ENCODE results near the gene UCN2.
A peak's percentile ranks its signal among the peaks of the same experiment; 100 is the strongest.

UCN2 gene, protein sequence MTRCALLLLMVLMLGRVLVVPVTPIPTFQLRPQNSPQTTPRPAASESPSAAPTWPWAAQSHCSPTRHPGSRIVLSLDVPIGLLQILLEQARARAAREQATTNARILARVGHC

GRCh38 chr3:48563382-48563918 is at the start of gene UCN2:
Gene UCN2 (minus strand): TSS chr3:48563781. CDS start chr3:48563124, 657 bp downstream.
- FAIRE-seq: no peak
- no peak for DNase-seq (ENCODE audit: extremely low spot score, insufficient read length, low read depth)

DNA sequence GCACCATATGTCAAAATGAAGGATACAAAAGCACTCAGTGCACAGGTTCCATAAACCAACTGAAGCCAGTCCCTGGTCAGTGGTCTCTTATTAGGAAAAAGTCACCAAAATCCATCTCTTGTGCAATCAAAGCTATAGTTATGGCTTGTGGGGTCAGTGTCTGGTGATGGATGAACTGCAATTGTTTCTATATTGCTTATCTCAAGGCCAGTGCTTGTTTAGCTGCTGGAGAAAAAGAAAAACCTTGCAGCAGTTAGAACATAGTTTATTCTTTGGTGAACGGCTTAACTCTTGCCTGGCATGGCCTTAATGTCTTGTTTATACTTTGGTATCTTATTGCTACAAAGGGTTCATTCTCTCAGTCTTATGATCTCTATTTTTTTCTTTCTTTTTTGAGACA is 48.7 kb upstream of the UCN2 start:
- DNase-seq (ENCODE audit: extremely low spot score, insufficient read length, low read depth): no peak
- no peak for FAIRE-seq

DNA sequence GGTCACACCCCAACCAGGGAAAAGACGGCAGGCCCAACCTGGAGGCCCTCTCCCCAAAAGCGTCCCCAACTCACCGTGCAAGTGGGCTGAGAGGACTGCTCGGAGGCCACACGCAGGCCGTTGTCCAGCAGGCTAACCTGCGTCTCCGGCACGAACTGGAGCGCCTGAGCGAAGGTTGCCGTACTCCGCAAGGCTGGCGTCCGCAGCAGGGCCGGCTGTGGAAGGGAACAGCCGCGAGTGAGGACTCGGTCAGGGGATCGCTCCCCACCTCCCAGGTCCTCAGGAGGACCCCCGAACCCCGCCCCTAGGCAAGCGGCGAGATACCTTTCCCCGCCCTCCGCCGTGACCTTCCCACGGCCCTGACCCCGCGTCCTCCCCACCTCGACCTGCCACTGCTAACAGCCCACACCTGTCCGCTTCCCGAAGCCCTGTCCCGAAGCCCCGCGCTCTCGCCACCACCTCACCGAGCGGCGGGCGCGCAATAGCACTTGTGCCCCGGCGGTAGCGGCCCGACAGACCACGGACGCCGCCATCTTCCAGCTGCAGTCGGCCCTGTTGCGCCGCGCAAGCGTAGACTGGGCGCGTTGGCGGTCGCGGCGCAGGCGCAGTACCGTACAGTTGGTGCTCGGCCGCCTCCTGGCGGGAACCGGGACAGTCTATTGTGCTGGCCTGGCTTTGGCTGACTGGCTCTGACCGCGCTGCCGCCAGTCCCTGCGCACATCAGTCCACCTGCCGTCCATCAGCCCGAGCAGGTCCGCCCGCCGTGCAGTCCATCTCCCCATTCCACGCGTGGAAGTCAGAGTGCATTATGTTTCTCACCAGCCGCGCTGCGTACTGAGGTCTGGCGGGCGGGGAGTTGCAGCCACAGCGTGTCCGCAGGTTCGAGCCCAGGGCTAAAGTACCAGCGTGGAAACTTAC is 45.8 kb upstream of the UCN2 start, which contains the start of gene UQCRC1:
Gene UQCRC1, minus strand, starts transcription at position 559 of the 918 bp plus-strand sequence. Its CDS starts 26 bp downstream, at position 533.
- FAIRE-seq: peak; percentile 92

DNA sequence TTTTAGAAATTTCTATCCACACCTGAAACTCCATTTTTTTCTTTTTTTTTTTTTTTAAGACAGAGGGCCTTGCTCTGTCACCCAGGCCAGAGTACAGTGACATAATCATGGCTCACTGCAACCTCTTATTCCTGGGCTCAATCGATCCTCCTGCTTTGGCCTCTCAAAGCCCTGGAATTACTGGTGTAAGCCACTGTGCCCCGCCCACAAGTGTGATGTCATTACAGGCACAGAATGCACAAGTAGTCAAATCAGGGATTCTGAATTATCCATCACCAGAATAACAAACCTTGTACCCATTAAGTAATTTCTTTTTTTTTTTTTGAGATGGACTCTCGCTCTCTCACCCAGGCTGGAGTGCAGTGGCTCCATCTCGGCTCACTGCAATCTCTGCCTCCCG is 43.9 kb upstream of the UCN2 start:
- FAIRE-seq (no peak), DNase-seq (ENCODE audit: extremely low spot score, insufficient read length, low read depth) (no peak)

More for the DNA sequence above, 45.8 kb upstream of the UCN2 start, which contains the start of gene UQCRC1:
- DNase-seq (ENCODE audit: extremely low spot score, insufficient read length, low read depth): peak; percentile 98

GRCh38 chr3:48601622-48601994 is 38.0 kb upstream of the UCN2 start:
- no peak for FAIRE-seq
- DNase-seq (ENCODE audit: extremely low spot score, insufficient read length, low read depth): no peak

DNA sequence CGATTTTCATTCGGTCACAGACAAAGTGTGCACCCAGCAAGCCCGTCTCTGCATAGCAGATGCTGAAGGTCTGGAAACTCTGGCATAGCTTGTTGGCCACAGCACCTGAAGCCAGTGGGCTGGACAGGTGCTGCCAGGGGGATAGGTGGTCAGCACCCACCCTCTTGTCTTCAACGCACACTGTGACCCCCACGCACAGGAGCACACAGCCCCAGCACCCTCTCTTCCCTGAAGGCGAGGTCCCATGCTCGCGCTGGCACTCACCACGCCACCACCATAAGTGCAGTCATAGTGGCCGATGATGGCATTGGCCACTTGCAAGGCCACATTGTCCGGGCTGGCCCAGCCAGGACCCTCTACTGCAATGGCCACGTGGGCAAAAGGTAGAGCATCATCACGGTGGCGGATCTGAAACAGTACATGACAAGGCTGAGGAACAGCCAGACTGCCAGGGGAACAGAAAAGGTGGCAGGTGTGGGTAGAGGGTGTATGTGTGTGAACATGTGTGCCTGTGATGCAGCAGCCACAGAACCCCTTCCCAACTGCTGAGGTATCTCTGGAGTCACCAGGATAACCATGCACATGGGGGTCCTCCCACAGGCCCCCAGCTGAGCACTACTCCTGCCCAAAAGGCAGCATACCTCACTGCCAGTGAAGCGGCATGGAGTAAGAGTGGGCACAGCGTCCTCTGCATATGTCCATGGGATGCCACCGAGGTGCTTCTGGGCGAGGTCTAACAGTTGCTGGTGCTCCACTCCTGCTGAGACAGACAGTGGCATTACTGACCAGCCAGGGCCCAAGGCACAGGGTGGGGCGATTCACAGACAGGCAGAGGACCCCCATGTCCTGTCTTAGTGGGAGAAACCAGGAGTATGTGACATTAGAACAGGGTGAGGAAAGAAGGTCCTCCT is 37.4 kb upstream of the UCN2 start:
- FAIRE-seq (no peak), DNase-seq (ENCODE audit: extremely low spot score, insufficient read length, low read depth) (no peak)

DNA sequence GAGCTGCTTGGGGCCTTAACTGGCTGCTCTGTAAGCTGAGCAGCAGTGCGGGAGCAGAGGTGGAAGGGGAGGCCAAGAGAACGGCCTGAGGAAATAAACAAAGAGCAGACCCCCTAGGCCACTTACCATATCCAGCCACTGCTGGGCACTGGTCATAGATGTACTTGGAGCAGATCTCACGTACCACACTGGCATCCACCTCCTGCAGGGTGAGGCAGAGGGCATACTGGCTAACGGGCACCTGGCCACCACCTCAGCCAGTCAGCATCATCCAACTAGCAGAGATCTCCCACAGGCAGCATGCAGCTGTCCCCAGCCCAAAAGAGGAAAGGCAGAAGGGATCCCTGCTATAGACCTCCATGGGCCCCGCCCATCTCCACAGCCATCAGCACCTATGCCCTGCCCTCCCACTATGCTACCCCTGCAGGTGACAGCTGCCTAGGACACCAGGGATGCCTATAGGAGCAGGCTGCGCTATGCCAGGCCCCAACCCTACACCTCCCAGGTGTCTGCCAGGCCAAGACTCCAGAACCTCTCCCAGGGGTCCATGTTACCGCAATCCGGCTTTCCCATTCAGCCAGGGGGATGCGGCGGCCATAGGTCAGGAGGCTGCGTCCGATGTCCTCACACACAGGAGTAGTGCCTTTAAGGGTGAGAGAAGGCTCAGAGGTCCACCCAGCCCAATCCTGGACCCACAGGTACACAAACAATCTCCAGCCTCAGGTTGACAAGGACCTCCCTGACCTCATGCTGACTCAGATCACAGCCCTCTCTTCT is 36.1 kb upstream of the UCN2 start:
- FAIRE-seq (no peak), DNase-seq (ENCODE audit: extremely low spot score, insufficient read length, low read depth) (no peak)

DNA sequence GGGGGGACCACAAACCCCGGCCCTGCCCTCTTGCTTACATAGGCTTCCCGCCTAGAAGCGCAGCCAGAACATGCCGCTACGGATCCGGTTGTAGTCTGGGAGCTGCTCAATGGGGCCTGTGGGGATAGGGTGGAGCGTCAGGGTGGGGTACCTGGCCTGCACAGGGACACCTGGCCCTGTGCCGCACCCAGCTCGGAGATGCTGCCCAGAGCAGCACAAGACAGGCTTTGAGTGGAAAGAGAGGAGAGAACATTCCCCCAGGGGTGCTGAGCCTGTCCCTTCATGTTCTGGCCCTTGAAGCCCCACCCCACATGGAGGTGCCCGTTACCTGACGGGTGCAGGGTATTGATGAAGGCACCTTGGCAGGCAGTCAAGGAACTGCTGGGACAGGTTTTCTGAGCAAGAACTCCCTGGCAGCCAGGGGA is 35.5 kb upstream of the UCN2 start:
- FAIRE-seq: no peak
- no peak for DNase-seq (ENCODE audit: extremely low spot score, insufficient read length, low read depth)

DNA sequence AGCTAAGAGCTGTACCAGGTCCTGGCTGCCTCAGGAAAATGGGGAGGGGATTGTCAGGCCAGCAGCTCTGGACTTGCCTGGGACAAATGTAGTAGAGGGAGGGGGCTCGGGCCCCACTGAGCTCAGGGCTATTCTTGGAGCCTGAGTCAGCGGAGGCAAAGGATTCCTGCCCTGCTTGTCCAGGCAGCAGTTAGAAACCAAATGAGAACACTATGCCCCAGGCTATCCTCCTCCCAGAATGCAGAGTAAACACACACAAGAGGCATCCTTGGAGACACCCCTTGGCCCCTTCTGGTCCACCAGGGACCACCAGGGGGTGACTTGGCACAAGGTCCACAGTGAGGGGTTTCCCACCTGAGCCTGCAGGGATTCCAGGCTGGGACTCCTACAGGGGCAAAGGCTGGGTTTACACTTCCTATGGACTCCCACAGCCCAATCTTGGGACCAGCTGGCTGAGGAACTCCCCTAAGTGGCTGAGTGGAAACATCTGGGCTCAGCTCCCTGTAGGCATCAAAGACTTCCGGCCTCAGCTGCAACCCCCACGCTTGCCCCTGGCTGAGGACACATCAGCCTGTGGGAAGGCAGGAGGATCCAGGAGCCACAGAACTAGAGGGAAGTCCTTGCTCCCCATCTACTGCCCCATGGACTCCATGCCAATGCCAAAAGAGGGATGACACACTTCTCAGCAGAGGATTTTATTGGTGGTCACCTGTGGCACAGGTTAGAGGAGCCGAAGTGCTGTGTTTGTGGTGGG is 34.9 kb upstream of the UCN2 start:
- DNase-seq (ENCODE audit: extremely low spot score, insufficient read length, low read depth): no peak
- FAIRE-seq: no peak

DNA sequence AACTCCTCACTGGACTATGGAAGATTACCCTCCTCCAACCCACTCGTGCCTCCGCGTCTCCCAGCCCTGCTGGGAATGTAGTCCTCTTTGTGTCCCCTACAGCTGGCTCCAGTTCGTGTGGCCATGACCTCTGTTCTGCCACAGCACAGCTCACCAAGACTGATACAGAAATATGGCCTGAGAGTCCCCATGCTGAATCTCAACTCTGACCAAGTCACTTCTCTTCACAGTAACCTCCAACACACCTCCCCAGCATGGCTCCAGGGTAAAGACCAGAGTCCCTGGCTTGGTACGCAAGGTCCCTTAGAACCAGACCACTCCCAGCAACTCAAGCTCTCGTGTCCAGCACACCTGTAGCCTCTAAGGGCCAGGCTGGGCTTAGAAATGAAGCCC is 33.8 kb upstream of the UCN2 start:
- FAIRE-seq (no peak), DNase-seq (ENCODE audit: extremely low spot score, insufficient read length, low read depth) (no peak)

- FAIRE-seq (no peak), DNase-seq (ENCODE audit: extremely low spot score, insufficient read length, low read depth) (no peak)
Measured at GRCh38 chr3:48596676-48597407, 33.3 kb upstream of the UCN2 start.

GRCh38 chr3:48596157-48596556 is 32.6 kb upstream of the UCN2 start:
- no peak for DNase-seq (ENCODE audit: extremely low spot score, insufficient read length, low read depth)
- FAIRE-seq: no peak

DNA sequence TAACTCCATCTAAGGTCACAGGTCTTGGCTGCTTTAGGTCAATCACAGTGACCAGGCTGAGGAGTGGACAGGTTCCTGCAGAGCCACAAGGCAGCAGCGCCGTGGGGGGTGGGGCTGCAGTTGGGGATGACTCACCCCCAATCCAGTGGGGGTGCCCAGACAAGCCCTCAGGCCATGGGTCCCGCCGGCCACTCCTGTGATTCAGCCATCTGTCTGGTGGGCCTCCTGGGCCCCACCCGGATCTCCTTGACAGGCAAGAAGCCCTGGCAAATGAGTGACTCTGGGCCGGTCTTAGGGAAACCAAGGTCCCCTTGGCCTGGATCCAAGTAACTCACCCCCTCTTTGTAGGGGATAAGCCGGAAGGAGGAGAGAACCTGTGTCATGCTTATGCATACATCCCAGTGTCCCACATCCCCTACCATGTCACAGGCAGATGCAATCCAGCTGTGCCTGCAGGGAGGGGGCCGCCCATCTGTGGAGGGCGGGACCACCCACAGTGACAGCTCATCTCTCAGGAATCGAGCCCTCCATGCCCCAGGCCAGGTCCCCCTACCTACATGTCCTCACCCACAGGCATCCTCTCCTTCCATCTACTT is 32.0 kb upstream of the UCN2 start:
- DNase-seq (ENCODE audit: extremely low spot score, insufficient read length, low read depth) (no peak), FAIRE-seq (no peak)

- FAIRE-seq: no peak
- DNase-seq (ENCODE audit: extremely low spot score, insufficient read length, low read depth): no peak
Measured at GRCh38 chr3:48595075-48595525, 31.5 kb upstream of the UCN2 start, which contains the start of gene COL7A1. Gene COL7A1 (minus strand): TSS chr3:48595329. CDS start chr3:48595159, 170 bp downstream.

GRCh38 chr3:48594417-48595049 is 31.0 kb upstream of the UCN2 start:
- FAIRE-seq: no peak
- no peak for DNase-seq (ENCODE audit: extremely low spot score, insufficient read length, low read depth)

- DNase-seq (ENCODE audit: extremely low spot score, insufficient read length, low read depth) (no peak), FAIRE-seq (no peak)
Measured at GRCh38 chr3:48593337-48593736, 29.8 kb upstream of the UCN2 start.

GRCh38 chr3:48592519-48593087 is 29.0 kb upstream of the UCN2 start:
- no peak for FAIRE-seq
- no peak for DNase-seq (ENCODE audit: extremely low spot score, insufficient read length, low read depth)
